GM19397 (cell line): Measurements from ENCODE around the gene LEAP2.

Source experiments
- ATAC-seq: cut with Tn5 transposase; IDR thresholded peaks from one replicate; pipeline ENCODE4 v1.9.1; 2021; ENCODE audit warnings: mild to moderate bottlenecking, moderate library complexity; ENCODE audit not compliant: unreplicated experiment

The LEAP2 gene

GRCh38 chr5:132873119-132873929 is at the start of gene LEAP2:
TSS of gene LEAP2 (plus strand) at chr5:132873668. CDS start at chr5:132873695, 27 bp downstream.
- ATAC-seq, result no peak

GRCh38 chr5:132824426-132824825 is 49.0 kb upstream of the LEAP2 start:
- no peak for ATAC-seq

- no peak for ATAC-seq
Measured at GRCh38 chr5:132825033-132825833, 48.2 kb upstream of the LEAP2 start.

- ATAC-seq, result no peak
Measured at GRCh38 chr5:132825834-132826391, 47.6 kb upstream of the LEAP2 start.

- no peak for ATAC-seq
Measured at GRCh38 chr5:132826424-132827082, 46.9 kb upstream of the LEAP2 start.

- ATAC-seq, result no peak
Measured at GRCh38 chr5:132827943-132828673, 45.4 kb upstream of the LEAP2 start.

GRCh38 chr5:132828846-132829494 is 44.5 kb upstream of the LEAP2 start:
- no peak for ATAC-seq

- ATAC-seq, result peak; percentile 75
Measured at GRCh38 chr5:132829742-132830435, 43.6 kb upstream of the LEAP2 start.

- peak; percentile 72 for ATAC-seq
Measured at GRCh38 chr5:132830436-132831094, 42.9 kb upstream of the LEAP2 start, which contains the start of gene SHROOM1. TSS of gene SHROOM1 (minus strand) at chr5:132830647. CDS start at chr5:132826140, 4,507 bp downstream.

- ATAC-seq, result no peak
Measured at GRCh38 chr5:132831095-132831860, 42.2 kb upstream of the LEAP2 start.

GRCh38 chr5:132832612-132833011 is 40.9 kb upstream of the LEAP2 start:
- no peak for ATAC-seq

GRCh38 chr5:132834057-132834456 is 39.4 kb upstream of the LEAP2 start:
- no peak for ATAC-seq

- ATAC-seq, result no peak
Measured at GRCh38 chr5:132836852-132837251, 36.6 kb upstream of the LEAP2 start.

- no peak for ATAC-seq
Measured at GRCh38 chr5:132837868-132838267, 35.6 kb upstream of the LEAP2 start.

- ATAC-seq, result no peak
Measured at GRCh38 chr5:132838516-132839282, 34.8 kb upstream of the LEAP2 start.

- ATAC-seq, result no peak
Measured at GRCh38 chr5:132839426-132840301, 33.8 kb upstream of the LEAP2 start.
